Measurements from ENCODE around the gene PCAT6.
"Not testable (repeated sequence)": the region's sequence is repeated elsewhere in the genome, so short reads cannot be mapped to it uniquely, and the experiment has no call there.

PCAT6 gene

DNA sequence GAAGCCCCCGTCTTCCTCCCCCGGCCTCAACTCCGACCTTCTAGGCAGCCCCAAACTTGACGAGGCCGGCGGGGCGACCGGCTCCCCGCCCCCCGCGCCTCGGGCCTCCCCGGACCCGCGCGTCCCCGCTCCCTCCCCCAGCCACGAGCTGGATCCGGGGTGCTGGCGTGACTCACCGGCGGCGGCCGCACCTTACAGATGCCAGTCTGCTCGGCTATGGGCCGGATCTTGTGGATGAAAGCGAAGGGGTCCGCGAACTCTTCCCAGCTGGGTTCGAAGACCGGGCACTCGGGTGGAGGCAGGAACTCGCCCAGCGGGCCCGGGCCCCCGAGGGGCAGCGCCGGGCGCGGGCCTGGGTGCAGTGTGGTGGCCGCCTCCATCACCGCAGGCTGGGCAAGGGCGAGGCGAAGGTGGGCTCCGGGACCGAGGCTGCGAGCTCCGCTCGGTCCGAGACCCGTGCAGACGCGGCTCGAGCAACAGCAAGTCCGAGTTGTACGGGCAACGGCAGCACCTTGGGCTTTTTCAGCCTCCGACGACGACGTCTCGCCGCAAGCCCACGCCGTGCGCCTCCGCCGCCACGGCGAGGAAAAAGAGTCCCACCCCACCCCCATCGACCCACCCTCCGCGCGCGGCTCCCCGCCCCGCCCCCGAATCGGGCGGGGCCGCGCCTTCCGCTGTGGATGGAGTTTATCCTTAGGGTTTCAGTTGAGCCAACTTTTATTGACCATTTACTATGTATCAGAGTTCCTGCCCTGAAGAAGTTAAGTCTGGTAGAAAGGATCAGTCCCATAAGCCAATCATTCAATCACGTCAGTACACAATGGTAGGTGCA, 2.6 kb upstream of the PCAT6 start, which contains the start of gene KDM5B:
TSS of gene KDM5B (minus strand) at position 496 of the 832 bp plus-strand sequence. CDS start at position 380, 116 bp downstream.
- DNase-seq, result peak; percentile 63

DNA sequence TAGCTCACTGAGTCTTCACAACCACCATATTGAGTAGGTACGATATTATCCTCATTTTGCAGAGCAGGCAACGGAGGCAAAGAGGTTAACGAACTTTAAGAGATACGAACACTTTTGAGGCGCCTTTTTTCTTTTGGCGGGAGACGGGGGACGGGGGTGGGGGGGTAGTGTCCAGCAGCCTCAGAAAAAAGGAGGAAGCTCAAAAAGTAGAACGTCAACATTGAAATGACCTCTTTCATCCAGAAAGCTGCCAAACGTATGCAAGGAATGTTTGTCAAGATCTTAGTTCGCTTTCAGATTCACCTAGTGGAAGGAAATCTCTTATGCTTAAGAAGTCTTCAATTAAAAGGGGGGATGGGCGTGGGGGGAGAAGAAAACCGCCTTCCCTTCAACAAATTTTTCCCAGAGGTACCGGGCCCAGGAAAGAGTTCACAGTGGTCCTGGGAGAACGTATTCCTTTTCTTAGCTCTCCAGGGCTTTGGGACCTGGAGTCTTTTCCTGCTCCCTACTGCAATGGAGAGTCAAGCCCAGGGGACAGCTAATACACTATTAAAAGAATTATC, 1.1 kb upstream of the PCAT6 start:
- DNase-seq, result no peak

DNA sequence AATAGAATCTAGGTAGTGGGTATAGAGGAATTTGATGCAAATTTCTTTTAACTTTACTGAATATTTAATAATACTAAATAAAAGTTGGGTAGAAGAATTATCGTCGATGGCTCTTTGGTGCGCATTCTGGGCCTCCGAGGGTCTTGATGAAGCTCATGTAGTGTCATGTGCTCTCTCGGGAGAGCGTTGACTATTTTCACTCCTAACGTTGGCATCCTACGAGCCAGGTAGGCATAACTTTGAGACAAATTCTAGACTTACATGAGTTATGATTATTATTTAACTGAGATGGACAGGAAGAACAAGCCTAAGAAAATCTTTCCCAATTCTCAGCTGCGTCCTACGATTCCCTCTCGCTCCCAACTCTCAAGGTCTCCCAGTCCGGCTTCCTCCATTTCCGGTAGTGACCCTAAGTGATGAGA, 550 bp upstream of the PCAT6 start:
- DNase-seq, result no peak

DNA sequence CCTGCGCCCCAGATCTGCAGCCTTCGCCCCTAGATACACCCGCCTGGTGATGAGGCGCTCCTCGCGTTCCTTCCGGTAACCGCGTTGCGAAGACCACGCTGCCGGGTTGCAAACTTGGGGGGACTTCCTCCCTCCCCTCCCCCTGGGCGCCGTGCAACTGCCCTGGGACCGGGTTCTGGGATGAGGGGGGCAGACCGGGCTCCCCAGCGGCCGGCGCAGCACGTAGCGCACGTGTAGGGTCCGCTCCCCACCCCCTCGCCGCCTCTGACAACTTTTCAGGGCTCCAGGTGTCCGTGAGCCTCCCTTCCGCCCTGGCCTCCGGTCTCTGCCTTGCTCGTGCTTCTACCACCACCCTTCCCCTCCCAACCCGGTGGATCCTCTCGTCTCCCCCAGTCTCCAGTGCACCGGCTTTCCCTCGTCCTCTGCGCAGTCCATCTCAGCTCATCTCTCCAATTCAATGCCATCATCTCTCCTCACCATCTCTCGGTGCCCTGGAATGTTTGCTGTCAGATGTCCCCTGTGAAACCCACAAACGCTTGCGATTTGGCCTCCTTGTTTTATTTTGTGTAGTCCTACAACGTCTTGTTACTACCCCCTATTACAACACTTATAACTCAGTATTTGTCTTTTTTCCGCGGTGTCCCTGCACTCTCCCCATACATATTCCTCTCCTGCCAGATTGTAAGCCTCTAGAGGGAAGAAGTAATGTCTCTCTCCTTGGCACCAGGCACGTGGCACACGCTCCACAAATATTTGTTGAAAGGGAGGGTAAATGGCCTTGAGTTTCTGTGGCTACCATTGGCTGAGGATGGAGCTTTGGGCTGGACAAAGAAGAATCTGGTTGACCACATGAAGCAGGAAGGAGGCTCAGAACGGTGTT, 782 bp downstream of the PCAT6 start:
- DNase-seq, result peak; percentile 13

DNA sequence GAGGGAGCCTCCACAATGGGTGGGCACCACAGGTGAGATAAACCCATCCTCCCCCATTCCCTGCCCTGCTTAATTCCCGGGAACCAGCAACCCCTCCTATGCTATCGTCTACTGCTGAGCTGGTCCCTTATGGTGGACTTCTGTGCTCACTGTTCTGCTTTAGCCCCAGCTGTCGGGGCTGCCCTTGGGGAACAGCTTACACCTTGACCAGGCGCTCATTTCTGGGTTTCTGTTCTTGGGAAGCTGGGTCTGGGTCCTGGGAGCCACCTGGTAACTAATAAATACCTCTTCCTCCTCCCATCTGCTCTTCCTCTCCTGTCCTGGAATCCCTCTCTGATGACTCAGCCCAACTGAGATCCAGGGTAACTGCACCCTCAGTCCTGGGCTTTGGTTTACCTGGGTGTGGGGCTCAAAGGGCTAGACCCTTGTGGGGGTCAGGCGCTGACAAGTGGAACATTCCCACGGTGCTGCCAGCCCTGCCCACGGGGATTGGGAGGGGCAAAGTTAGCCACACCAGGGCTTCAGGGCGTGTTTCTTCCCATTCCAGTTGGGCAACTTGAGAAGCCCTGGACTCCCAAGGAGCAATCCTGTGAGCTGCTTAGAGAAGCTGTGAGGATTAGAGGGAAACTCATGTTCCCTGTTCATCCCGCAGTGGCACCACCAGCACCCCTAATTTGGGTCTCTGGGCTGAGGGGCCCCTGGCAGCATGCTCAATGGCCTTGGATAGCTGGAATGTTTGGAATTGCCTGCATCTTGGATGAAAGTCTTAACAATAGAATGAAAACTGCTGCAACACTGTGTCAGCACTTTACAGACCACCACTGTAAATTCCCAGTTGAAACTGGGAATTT, 1.6 kb downstream of the PCAT6 start:
- no peak for DNase-seq

DNA sequence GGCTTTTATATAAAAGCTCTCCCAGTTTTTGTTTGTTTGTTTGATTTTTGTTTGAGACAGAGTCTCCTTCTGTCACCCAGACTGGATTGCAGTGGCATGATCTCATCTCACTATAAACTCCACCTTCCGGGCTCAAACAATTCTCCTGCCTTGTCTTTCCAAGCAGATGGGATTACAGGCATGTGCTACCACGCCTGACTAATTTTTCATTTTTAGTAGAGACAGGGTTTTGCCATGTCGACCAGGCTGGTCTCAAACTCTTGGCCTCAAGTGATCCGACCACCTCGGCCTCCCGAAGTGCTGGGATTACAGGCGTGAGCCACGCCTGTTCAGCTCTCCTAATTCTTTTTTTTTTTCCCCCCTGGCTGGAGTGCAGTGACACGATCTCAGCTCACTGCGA, 4.4 kb downstream of the PCAT6 start:
- DNase-seq, result no peak

DNA sequence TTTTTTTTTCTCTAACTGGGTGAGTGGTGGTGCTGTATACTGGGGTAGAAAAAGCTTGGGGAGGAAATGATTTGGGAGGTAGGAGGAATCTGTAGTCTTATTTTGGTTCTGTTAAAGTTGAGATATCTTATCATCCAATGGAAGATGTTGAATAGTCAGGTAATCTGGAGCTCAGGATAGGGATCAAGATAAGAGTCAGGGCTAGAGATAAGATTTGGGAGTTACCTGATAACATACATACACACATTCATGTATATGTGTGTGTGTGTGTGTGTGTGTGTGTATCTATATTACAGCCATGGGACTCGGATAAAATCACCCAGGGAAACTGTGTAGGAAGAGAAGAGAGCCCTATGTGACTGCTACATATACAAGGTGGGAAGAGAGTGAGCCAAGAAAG, 8.1 kb downstream of the PCAT6 start:
- DNase-seq, result no peak

DNA sequence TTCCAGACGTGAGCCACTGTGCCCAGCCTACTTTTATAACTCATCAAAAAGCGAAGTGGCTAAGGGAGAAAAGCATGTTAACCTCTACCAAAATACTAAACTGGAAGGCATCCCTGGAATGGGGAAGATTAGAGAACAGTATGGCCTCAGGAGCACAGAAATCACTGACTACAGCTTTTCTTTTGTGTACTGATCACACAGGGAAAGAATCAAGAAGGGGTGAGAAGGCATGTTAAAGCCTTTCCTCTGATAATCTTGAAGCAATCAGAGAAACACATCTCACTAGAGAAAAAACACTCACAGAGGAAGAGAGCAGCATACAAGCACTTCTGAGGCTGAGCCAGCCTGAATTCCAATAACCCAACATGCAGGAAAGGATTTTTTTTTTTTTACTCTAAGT, 10.7 kb downstream of the PCAT6 start:
- DNase-seq, result no peak

DNA sequence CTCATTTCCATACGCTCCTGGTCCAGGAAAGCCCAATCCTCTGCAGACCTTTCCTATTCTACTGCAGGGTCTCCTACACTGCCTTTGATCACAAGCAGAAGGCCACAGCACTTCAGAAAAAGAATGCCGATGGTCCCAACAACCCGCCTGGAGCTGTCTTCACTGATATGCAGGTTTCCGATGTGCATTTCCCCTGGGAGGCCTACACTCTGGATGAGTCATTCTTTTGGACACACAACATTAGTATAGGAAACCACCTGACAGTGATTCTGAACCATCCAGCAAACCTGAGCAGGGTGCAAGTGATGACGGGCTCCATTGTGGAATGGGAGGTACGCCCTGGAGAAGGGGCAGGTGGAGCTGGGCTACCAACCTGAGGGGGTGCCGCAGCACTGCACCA, 15.0 kb downstream of the PCAT6 start:
- DNase-seq, result no peak

DNA sequence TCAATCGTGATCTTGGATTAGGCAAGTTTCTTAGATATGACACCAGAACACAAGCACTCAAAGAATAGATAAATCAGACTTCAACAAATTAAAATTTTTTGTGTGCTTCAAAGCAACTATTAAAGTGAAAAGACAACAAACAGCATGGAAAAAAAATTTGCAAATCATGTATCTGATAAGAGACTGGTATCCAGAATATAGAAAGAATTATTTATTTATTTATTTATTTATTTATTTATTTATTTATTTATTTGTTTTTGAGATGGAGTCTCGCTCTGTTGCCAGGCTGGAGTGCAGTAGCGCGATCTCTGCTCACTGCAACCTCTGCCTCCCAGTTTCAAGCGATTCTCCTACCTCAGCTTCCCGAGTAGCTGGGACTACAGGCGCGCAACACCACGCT, 18.5 kb downstream of the PCAT6 start:
- DNase-seq, result not testable (repeated sequence)

DNA sequence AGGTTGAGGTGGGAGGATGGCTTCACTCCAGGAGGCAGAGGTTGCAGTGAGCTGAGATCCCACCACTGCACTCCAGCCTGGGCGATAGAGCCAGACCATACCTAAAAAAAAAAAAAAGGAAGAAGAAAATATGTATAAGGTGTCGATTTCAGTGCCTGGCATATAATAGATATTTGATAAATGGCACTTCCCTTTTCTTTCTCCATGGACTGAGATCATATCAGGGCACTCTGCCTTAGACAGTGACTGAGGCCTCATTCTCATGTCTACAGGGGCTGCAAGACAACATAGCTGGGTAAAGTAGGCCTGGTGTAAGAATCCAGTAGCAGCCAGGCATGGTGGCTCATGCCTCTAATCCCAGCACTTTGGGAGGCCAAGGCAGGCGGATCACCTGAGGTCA, 21.2 kb downstream of the PCAT6 start:
- no peak for DNase-seq

DNA sequence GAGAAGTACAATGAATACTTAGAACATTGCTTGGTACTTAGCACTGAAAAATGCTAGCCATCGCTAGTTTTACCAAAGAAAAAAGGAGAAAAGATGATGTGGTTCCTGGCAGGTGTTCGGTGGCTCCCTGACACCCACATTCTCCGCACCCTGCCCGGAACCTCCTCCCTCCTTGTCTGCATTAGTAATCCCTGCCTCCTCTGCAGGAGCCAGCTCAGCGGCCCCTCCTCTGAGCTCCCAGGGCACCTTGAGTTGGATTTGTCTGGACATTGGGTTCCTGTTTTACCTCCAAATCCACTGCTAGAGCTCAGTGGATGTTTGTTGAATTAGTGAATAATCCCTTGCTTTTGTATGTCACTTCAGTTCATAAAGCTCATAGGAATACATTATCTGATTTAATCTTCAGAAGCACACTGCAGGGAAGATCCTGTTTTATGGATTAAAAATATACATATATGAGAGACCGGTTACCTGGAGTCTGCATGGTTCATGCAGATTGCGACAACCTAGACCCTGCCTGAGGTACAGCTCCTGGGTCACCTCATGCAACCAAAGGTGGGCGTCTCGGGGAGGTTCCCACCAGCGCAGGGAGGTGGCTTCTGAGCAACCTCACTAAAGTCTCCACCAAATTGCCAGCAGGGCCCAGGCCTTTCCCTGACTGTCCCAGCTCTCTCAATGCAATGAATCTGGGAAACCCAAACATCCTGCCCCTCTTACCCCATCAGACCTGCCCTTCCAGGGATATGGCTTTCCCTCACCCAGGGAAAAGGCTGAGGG, 24.2 kb downstream of the PCAT6 start:
- DNase-seq, result no peak

DNA sequence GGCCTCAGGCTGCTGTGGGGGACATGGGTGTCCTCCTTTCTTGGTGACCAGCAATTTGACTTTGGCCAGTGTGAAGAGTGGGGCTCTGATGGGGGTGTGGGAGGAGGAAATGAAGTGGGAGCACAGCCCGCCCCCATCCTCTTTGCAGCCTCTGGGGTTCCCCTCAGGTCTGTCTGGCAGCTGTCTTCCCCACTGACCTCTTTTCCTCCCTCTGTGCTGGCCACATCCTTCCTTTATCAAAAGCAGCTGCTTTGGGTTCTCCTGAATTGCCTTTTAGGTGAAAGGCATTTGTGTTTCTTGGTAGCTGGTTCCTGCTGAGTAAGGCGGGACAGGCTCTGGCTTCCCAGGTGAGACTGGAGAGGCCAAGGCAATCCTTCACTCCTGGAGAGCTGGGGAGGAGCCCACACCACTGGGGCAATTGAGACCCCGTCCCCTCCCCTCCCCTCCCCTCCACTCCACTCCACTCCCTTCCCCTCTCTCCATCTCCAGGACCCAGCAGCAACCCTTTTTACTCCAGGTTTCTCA, 24.9 kb downstream of the PCAT6 start:
- no peak for DNase-seq

DNA sequence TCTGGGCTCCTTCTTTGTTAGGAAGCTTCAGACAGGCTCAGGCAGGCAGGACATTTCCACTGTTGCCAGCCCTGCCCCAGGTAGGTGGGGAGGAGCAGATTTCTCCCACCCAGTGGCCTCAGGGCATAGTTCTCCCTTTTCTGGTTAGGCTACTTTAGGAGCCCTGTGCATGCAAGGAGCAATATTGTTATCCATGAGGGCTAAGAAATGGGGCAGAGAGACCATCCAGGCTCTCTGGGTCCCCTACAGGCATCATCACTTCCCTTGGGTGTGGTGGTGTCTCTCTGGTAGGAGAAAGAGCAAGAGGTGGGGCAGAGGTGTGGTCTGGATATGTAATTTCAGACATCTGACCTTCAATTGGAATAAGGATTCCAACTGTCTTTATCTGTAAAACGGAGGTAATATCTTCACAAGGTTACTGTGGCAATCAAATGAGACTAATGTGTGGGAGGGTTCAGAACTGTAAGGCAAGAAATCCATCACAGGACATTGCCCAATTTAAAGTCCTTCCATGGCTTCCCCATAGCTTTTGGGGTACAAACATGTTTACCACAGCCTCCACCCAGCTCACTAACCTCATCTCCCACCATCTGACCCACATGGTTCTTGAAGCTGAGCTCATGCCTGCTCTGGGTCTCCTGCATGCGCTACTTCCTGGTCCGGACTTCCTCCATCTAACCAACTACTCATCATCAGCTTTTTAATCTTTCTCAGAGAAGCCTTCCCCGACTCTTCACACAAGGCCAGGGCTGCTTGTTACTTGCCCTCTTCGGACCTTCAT, 26.1 kb downstream of the PCAT6 start:
- no peak for DNase-seq

DNA sequence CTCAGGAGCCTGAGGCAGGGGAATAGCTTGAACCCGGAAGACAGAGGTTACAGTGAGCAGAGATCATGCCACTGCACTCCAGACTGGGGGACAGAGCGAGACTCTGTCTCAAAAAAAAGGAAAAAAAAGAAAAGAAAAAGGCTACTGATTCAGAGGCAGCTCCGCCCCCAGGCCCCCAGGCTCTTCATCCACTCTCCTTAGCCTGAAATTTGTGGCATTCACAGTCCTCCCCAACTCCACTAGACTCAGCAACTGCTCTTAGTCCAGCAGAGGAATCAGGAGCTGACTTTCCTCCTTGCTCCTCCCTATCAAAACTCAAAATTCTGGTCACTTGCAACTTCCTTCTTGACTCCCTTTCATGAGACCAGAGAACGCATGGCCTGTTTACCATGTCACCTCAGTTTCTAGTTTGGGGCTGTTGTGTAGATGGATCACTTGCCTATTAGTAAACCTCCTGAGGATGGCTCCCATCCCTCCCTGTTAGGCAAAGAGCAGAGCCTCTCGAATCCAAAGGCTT, 27.1 kb downstream of the PCAT6 start:
- no peak for DNase-seq

DNA sequence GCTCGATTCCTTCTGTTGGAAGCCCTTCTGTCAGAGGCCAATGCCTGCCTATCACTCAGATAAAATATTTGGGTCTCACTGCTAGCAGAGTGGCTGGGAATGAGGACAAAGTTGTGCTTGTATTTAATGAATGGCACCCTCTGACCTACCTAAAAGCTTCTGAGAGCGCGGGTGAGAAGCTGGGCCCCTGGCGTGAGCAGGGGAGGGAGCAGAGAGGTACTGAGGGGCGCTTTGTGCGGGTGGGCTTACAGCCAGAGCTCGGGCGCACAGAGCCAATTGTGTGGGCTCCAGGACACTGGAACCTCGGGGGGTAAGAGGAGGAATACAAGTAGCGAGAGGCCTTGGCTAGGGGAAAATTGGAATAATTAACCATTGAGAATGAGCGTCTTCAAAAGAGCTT, 32.3 kb downstream of the PCAT6 start:
- no peak for DNase-seq

DNA sequence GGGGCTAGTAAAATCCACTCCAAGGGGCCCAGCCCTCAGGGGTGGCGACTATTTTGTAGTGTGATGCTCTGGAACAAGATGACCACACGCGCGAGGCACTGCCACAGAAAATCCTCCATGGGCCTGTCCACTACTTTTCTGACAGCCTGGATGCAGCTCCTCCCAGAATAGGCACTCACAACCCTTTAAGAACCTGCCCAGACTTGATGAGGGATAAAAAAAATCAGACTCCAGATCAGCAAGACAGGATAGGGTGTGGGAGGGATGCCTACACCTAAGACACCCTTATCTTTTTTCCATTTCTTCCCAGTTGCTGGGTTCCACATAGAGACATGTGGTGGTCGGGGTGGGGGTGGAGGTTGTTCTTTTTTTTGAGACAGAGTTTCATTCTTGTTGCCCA, 33.5 kb downstream of the PCAT6 start:
- no peak for DNase-seq

DNA sequence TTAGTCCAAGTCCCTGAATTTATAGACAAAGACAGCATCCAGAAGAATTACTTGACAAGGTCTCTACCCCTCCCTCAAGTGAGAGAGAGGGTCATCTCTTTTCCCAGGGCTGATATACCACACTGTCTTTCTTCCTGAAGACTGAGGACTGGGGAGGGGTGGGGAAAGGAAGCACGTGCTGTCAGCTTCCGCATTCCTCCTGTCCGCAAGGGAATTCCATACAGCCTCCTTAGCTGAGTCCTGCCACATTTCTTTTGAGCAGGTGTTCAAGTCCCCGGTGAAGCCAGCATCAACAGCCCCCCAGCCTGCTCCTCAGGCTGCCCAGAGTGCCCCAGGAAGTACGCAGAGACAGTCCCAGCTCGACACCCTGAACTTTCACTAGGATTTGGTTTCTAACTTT, 34.2 kb downstream of the PCAT6 start:
- no peak for DNase-seq

DNA sequence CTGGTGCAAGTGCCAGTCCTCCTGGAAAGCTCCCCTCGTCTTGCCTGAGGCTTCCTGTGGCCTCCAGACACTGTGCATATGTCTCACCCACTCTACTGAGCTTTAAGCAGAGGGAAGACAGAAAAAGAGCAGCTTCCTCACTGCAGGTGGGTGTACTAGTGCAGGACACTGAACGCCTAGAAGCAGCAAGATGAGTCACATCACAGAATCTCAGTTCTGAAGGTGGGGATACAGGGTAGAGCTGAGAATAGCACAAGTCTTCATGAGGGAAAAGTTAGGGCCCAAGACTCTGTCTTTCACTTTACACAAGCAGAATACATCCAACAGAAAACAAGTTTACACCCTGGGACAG, 37.4 kb downstream of the PCAT6 start:
- no peak for DNase-seq

DNA sequence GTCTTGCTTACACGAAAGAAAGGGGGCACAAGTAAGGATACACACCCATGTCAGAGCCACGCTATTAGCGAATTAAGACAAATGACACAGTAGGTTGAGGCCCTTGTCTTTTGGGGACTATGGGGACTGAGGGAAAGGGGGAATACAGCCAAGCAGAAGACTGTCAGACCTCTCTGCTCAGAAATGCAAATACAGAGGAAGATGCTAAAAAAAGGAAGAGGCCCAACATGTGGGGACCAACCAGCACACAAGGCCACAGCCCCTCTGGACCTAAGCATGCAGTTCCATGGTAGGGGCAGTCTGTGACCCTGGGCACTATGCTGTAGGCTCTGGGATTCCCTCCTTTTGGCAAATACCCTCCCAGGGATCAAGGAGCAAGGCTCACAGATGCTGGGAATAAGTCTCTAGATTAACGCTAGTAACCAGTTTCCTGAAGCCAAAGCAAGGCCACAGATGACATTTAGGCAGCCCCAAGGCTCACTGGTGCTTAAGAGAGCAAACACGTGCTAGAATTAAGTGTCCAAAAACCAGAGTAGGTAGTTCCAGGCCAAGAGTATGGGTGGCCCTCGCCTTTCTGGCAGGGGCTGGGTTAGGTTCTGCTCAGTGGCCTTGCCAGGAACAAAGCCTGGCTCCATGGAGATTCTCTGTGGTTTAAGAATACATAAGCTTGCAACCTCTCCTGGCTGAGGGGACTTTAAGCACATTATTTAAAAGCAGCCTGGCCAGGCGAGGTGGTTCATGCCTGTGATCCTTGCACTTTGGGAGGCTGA, 40.0 kb downstream of the PCAT6 start:
- no peak for DNase-seq
